Endothelial cell (in vitro differentiated cells): ENCODE measurements around the gene TMEM182. TPM values are rescaled to one million over a fixed set of nuclear protein-coding genes. Genes with fewer than 3 reads are reported as not detected.

ENCODE experiments used
- DNase-seq: peaks from one replicate; pipeline ENCODE4 v3.0.0; 2021; ENCODE audit warnings: low spot score
- H3K27ac Mint-ChIP-seq: one replicate; pipeline ENCODE4 v1.8.0; 2021; ENCODE audit warnings: mixed read lengths, inconsistent platforms; ENCODE audit not compliant: unreplicated experiment
- H3K27me3 Mint-ChIP-seq: one replicate; pipeline ENCODE4 v1.8.0; 2021; ENCODE audit warnings: mild to moderate bottlenecking, moderate library complexity, mixed read lengths, inconsistent platforms; ENCODE audit not compliant: unreplicated experiment
- H3K36me3 Mint-ChIP-seq: one replicate; pipeline ENCODE4 v1.8.0; 2021; ENCODE audit warnings: mild to moderate bottlenecking, low read depth, mixed read lengths, inconsistent platforms; ENCODE audit not compliant: unreplicated experiment
- H3K4me1 Mint-ChIP-seq: one replicate; pipeline ENCODE4 v1.8.0; 2021; ENCODE audit warnings: mild to moderate bottlenecking, mixed read lengths, inconsistent platforms; ENCODE audit not compliant: unreplicated experiment
- H3K4me3 Mint-ChIP-seq: one replicate; pipeline ENCODE4 v1.8.0; 2021; ENCODE audit warnings: mild to moderate bottlenecking, mixed read lengths, inconsistent platforms; ENCODE audit not compliant: unreplicated experiment
- H3K9me3 Mint-ChIP-seq: one replicate; pipeline ENCODE4 v1.8.0; 2021; ENCODE audit warnings: mixed read lengths, inconsistent platforms; ENCODE audit not compliant: unreplicated experiment
- total RNA-seq: library from RNA; stranded (reverse); fragmentation: NEBNext Ultra II Directional; extraction: Animal tissue kit (Norgen Biotek cat#: 25700); gene quantifications from one replicate; pipeline ENCODE4 v1.2.1, GENCODE V29; 2021; ENCODE audit not compliant: unreplicated experiment
- TF ChIP-seq, protein P1 (sequence below): fragments of 200-600 bp; sonication (generic); IDR thresholded peaks from one replicate; pipeline ENCODE4 v1.5.0; 2021; ENCODE audit warnings: antibody characterized with exemption; ENCODE audit not compliant: unreplicated experiment

Gene TMEM182
- total RNA-seq, 1 donor from 2014 or later = 6.2 TPM

- Mint-ChIP-seq H3K27ac (no peak overlapping the region), H3K36me3 (no peaks in the 10 kb centered on the region), H3K4me3 (no peak overlapping the region), H3K27me3 (peaks cover 5% of the 10 kb centered on the region), H3K9me3 (no peaks in the 10 kb centered on the region), H3K4me1 (peaks cover 11% of the 10 kb centered on the region)
- TF ChIP-seq, protein P1, sequence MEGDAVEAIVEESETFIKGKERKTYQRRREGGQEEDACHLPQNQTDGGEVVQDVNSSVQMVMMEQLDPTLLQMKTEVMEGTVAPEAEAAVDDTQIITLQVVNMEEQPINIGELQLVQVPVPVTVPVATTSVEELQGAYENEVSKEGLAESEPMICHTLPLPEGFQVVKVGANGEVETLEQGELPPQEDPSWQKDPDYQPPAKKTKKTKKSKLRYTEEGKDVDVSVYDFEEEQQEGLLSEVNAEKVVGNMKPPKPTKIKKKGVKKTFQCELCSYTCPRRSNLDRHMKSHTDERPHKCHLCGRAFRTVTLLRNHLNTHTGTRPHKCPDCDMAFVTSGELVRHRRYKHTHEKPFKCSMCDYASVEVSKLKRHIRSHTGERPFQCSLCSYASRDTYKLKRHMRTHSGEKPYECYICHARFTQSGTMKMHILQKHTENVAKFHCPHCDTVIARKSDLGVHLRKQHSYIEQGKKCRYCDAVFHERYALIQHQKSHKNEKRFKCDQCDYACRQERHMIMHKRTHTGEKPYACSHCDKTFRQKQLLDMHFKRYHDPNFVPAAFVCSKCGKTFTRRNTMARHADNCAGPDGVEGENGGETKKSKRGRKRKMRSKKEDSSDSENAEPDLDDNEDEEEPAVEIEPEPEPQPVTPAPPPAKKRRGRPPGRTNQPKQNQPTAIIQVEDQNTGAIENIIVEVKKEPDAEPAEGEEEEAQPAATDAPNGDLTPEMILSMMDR = no peak
- no peak for DNase-seq
These were observed 27.7 kb downstream of the TMEM182 start for GRCh38 chr2:102789349-102790090.

DNA sequence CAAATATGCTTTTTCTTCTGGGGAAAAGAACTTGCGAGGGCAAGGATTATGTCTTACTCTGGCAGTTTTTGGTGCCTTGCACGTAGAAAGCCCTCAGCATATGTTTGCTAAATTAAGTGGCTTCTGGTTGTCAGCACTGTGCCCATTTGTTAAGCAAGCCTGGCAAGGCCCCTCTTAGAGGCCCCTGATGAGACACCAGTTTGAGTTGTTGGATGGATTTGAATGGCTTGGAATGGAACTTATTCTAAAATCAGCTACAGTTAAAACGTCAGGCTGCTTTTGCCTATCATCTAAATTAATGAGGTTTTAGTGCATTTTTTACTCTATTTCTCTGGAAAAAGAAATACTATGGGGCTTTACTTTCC, 28.2 kb downstream of the TMEM182 start:
- no peak overlapping the region for H3K4me3 Mint-ChIP-seq
- no peak for DNase-seq
- H3K4me1 Mint-ChIP-seq = peaks cover 11% of the 10 kb centered on the region
- H3K27ac Mint-ChIP-seq = no peak overlapping the region
- TF ChIP-seq, protein P1 = no peak
- H3K36me3 Mint-ChIP-seq = no peaks in the 10 kb centered on the region
- no peaks in the 10 kb centered on the region for H3K9me3 Mint-ChIP-seq
- H3K27me3 Mint-ChIP-seq = peaks cover 5% of the 10 kb centered on the region

- H3K4me3 Mint-ChIP-seq = no peak overlapping the region
- no peaks in the 10 kb centered on the region for H3K9me3 Mint-ChIP-seq
- H3K36me3 Mint-ChIP-seq = peaks cover under 1% of the 10 kb centered on the region
- H3K27ac Mint-ChIP-seq = no peak overlapping the region
- TF ChIP-seq, protein P1 = no peak
- no peak for DNase-seq
- peaks cover 18% of the 10 kb centered on the region for H3K4me1 Mint-ChIP-seq
- peaks cover 5% of the 10 kb centered on the region for H3K27me3 Mint-ChIP-seq
These were observed 30.9 kb downstream of the TMEM182 start for GRCh38 chr2:102792568-102793208.

GRCh38 chr2:102795641-102796040, 33.8 kb downstream of the TMEM182 start:
- H3K4me1 Mint-ChIP-seq = peaks cover 13% of the 10 kb centered on the region

DNA sequence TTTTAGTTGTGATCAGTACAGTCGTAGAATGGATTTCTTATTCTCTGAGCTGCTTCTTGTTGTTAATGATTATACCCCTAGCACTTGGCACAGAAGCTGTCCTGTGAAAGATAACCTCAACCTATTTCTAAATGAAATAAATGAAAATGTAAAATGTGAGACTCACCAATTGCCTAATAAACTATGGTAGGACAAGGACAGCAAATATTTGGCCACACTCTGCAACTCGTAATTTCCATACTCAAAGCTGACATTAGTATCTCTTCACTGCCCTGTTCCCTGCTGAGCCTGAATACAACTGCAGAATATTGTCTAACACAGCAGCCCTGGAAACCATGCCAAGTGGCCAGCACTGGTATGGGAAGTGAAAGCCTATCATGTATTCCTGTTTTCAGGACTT, 34.5 kb downstream of the TMEM182 start:
- TF ChIP-seq, protein P1 = no peak

More at GRCh38 chr2:102795641-102796040, 33.8 kb downstream of the TMEM182 start:
- no peak for DNase-seq
- H3K4me3 Mint-ChIP-seq = no peak overlapping the region
- H3K36me3 Mint-ChIP-seq = peaks cover 26% of the 10 kb centered on the region
- peaks cover 11% of the 10 kb centered on the region for H3K9me3 Mint-ChIP-seq
- peaks cover 3% of the 10 kb centered on the region for H3K27me3 Mint-ChIP-seq
- TF ChIP-seq, protein P1 = no peak
- H3K27ac Mint-ChIP-seq = no peak overlapping the region

More for the DNA sequence above, 34.5 kb downstream of the TMEM182 start:
- H3K27ac Mint-ChIP-seq = no peak overlapping the region
- H3K36me3 Mint-ChIP-seq = peaks cover 33% of the 10 kb centered on the region
- H3K27me3 Mint-ChIP-seq = peaks cover 3% of the 10 kb centered on the region
- peaks cover 16% of the 10 kb centered on the region for H3K9me3 Mint-ChIP-seq
- DNase-seq = no peak
- peaks cover 13% of the 10 kb centered on the region for H3K4me1 Mint-ChIP-seq
- no peak overlapping the region for H3K4me3 Mint-ChIP-seq
